GM12878 (cell line): ENCODE results near the gene CFI. TPM values are rescaled to one million over a fixed set of nuclear protein-coding genes. Genes with fewer than 3 reads are reported as not detected.

Source experiments
- EED ChIP-seq: sonication (generic); IDR thresholded peaks from 2 replicates; pipeline ENCODE4 v1.6.1; 2016; ENCODE audit warnings: antibody characterized with exemption, low read depth
- FOXM1 ChIP-seq: IDR thresholded peaks from 2 replicates; pipeline ENCODE4 v1.6.1; 2012; ENCODE audit warnings: low read depth, mild to moderate bottlenecking, inconsistent platforms, low read length, moderate library complexity
- NBN ChIP-seq: fragments of 450-650 bp; IDR thresholded peaks from 2 replicates; pipeline ENCODE4 v1.6.1; 2016
- POLR2AphosphoS2 ChIP-seq: IDR thresholded peaks from 2 replicates; pipeline ENCODE4 v1.6.1; 2011; ENCODE audit warnings: low read depth, mild to moderate bottlenecking, low read length, improper control_type of control experiment, moderate library complexity
- SMAD5 ChIP-seq: IDR thresholded peaks from 2 replicates; pipeline ENCODE4 v1.6.1; 2016; ENCODE audit warnings: antibody characterized with exemption, low read depth
- TCF3 ChIP-seq: IDR thresholded peaks from 2 replicates; pipeline ENCODE4 v1.6.1; 2012; ENCODE audit warnings: low read depth, mild to moderate bottlenecking, low read length, borderline replicate concordance; ENCODE audit not compliant: insufficient read depth
- WRNIP1 ChIP-seq: IDR thresholded peaks from 2 replicates; pipeline ENCODE4 v1.6.1; 2011; ENCODE audit warnings: low read depth, low read length, improper control_type of control experiment, borderline replicate concordance
- ZBTB4 ChIP-seq: fragments of 450-650 bp; formaldehyde crosslinking; IDR thresholded peaks from 2 replicates; pipeline ENCODE4 v1.4.0; 2022; ENCODE audit warnings: mild to moderate bottlenecking, moderate library complexity
- ZBTB40 ChIP-seq: fragments of 450-650 bp; IDR thresholded peaks from 2 replicates; pipeline ENCODE4 v1.6.1; 2016; ENCODE audit warnings: mild to moderate bottlenecking, moderate library complexity, borderline replicate concordance
- ZNF217 ChIP-seq: fragments of 450-650 bp; IDR thresholded peaks from 2 replicates; pipeline ENCODE4 v1.6.1; 2017; ENCODE audit warnings: antibody characterized with exemption, mild to moderate bottlenecking
- polyA plus RNA-seq, 11 experiments: library from polyadenylated mRNA; depleted of rRNA in 4 of 11; unstranded in 6 of 11; stranded (reverse) in 5 of 11; fragments of >200 nt; fragmentation: Nextera tagmentation in 4 of 11; fragmentation: Illumina TruSeq in 1 of 11; extraction: Ambion mirVana in 4 of 11; extraction: Trizol in 1 of 11; gene quantifications; 1 replicate in 1 of 11; 2 replicates in 10 of 11; pipeline versions ENCODE4 v1.2.1 to v1.2.3, GENCODE V29; 2011 to 2016; ENCODE audit warnings: inconsistent platforms in 2 of 11, missing spikeins in 2 of 11, low read depth in 1 of 11
- total RNA-seq, 4 experiments: library from RNA; depleted of rRNA in 3 of 4; stranded (reverse); fragments of >200 nt in 3 of 4; fragmentation: Illumina TruSeq in 1 of 4; extraction: Trizol in 1 of 4; gene quantifications; 2 replicates each; pipeline versions ENCODE4 v1.2.1 to v1.2.3, GENCODE V29; 2013 to 2021

CFI gene
- total and polyA plus RNA-seq, 10 of the 15 experiments (the other 5 are each of a cell fraction or from before 2014, with no cell fraction given), result 0.15 to 0.28 TPM; not detected in 8

DNA sequence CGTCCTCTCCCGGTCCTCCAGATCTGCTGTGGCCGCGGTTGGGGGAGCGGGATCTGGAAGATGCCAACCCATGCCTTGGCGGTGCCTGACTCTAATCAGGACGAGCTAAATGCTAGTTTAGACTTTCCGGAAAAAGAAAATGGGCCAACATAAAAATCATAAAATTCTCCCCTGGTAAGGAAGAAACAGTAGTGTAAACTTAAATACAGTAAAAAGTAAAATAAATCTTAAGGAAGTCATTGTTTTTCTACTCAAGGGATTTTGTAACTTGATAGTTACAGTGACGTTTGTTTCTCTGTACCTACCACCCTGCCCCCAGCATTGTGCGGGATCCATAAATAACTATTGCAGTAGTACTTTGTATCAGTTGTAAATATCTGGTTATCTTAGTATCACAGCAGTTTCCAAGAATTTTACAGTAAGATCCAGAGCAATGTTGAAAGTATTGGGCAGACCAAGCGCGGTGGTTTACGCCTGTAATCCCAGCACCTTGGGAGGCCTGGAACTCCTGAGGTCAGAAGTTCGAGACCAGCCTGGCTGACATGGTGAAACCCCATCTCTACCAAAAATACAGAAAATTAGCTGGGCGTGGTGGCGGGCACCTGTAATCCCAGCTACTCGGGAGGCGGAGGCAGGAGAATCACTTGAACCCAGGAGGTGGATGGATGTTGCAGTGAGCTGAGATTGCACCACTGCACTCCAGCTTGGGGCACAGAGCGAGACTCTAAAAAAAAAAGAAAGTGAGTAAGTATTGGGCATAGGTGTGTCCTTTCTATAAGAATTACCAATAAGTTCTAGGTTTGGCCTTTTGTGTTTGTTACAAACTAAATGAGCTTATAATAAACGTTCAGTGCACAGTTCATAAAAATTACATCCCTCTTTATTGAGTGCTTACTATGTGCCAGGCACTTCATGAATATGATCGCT, 70.9 kb downstream of the CFI start (continued):
- TF ChIP-seq ZBTB40 (0 out of 2 replicates have a peak, but pooled peaks have one; percentile 5), SMAD5 (no peak), ZNF217 (no peak), WRNIP1 (no peak), EED (no peak), TCF3 (no peak), ZBTB4 (CRISPR knock-in tag) (no peak), FOXM1 (no peak), NBN (0 out of 2 replicates have a peak, but pooled peaks have one; percentile 0), POLR2AphosphoS2 (no peak)
